BE2C (cell line): ENCODE data around the gene ST7L.

Source experiments
- DNase-seq: peaks from one replicate; pipeline ENCODE4 v3.0.0-alpha.2; 2020
- H3K27me3 ChIP-seq: fragments of 250-450 bp; sonication (Bioruptor Pico); 2 replicates; pipeline ENCODE4 v1.5.1; 2020; ENCODE audit warnings: mild to moderate bottlenecking
- H3K36me3 ChIP-seq: fragments of 250-450 bp; sonication (Bioruptor Pico); 2 replicates; pipeline ENCODE4 v1.5.1; 2020; ENCODE audit warnings: mild to moderate bottlenecking
- H3K4me1 ChIP-seq: fragments of 250-450 bp; sonication (Bioruptor Pico); 2 replicates; pipeline ENCODE4 v1.5.1; 2020
- H3K4me3 ChIP-seq: 2 replicates; pipeline ENCODE4 v1.5.1; 2011; ENCODE audit warnings: low read depth, low read length
- H3K9me3 ChIP-seq: fragments of 250-450 bp; sonication (Bioruptor Pico); 2 replicates; pipeline ENCODE4 v1.5.1; 2020
- CTCF ChIP-seq: IDR thresholded peaks from 2 replicates; pipeline ENCODE4 v1.5.1; 2012; ENCODE audit warnings: mild to moderate bottlenecking, low read depth, low read length

The ST7L gene

GRCh38 chr1:112565800-112566199, 53.1 kb downstream of the ST7L start:
- peaks cover 13% of the 10 kb centered on the region for H3K36me3 ChIP-seq
- no peaks in the 10 kb centered on the region for H3K27me3 ChIP-seq
- no peak overlapping the region for H3K4me3 ChIP-seq
- DNase-seq = no peak
- no peak for TF ChIP-seq CTCF
- H3K9me3 ChIP-seq = no peaks in the 10 kb centered on the region
- H3K4me1 ChIP-seq = no peaks in the 10 kb centered on the region

GRCh38 chr1:112564081-112564480, 54.9 kb downstream of the ST7L start:
- no peaks in the 10 kb centered on the region for H3K9me3 ChIP-seq
- H3K4me1 ChIP-seq = no peaks in the 10 kb centered on the region
- peaks cover 6% of the 10 kb centered on the region for H3K36me3 ChIP-seq
- no peak overlapping the region for H3K4me3 ChIP-seq
- no peak for TF ChIP-seq CTCF
- no peaks in the 10 kb centered on the region for H3K27me3 ChIP-seq
- no peak for DNase-seq

- no peak for TF ChIP-seq CTCF
- H3K4me3 ChIP-seq = no peak overlapping the region
- H3K9me3 ChIP-seq = no peaks in the 10 kb centered on the region
- H3K27me3 ChIP-seq = no peaks in the 10 kb centered on the region
- no peak for DNase-seq
- peaks cover 4% of the 10 kb centered on the region for H3K36me3 ChIP-seq
- H3K4me1 ChIP-seq = no peaks in the 10 kb centered on the region
Observed at GRCh38 chr1:112563341-112563740, 55.6 kb downstream of the ST7L start.

- TF ChIP-seq CTCF = no peak
- DNase-seq = no peak
- no peaks in the 10 kb centered on the region for H3K4me1 ChIP-seq
Observed at GRCh38 chr1:112558634-112559033, 60.3 kb downstream of the ST7L start.

GRCh38 chr1:112557385-112557784, 61.6 kb downstream of the ST7L start:
- DNase-seq = no peak
- no peak for TF ChIP-seq CTCF
- Histone ChIP-seq H3K27me3 (no peaks in the 10 kb centered on the region), H3K4me3 (no peak overlapping the region), H3K4me1 (no peaks in the 10 kb centered on the region), H3K9me3 (no peaks in the 10 kb centered on the region), H3K36me3 (no peaks in the 10 kb centered on the region)

More at GRCh38 chr1:112558634-112559033, 60.3 kb downstream of the ST7L start:
- no peaks in the 10 kb centered on the region for H3K36me3 ChIP-seq
- no peak overlapping the region for H3K4me3 ChIP-seq
- no peaks in the 10 kb centered on the region for H3K9me3 ChIP-seq
- H3K27me3 ChIP-seq = no peaks in the 10 kb centered on the region

- Histone ChIP-seq H3K4me1 (no peaks in the 10 kb centered on the region), H3K4me3 (no peak overlapping the region), H3K27me3 (no peaks in the 10 kb centered on the region), H3K36me3 (no peaks in the 10 kb centered on the region), H3K9me3 (no peaks in the 10 kb centered on the region)
- DNase-seq = no peak
- no peak for TF ChIP-seq CTCF
Observed at GRCh38 chr1:112554411-112554810, 64.5 kb downstream of the ST7L start.
